DOHH2 (cell line): ENCODE measurements around the gene ZFP1.

Experiments used
- H3F3A ChIP-seq: fragments of 200-600 bp; sonication (generic), shearing (Covaris generic); 2 replicates; pipeline ENCODE4 v1.6.0; 2016; ENCODE audit warnings: antibody characterized with exemption, mild to moderate bottlenecking; ENCODE audit not compliant: control insufficient read depth, insufficient read depth
- H3K27ac ChIP-seq: fragments of 200-600 bp; sonication (generic); 2 replicates; pipeline ENCODE4 v1.5.1; 2014; ENCODE audit warnings: low read depth, mild to moderate bottlenecking, low read length, moderate library complexity
- H3K27me3 ChIP-seq: fragments of 200-600 bp; sonication (generic); 2 replicates; pipeline ENCODE4 v1.6.1; 2014; ENCODE audit warnings: mild to moderate bottlenecking, low read length, mixed read lengths; ENCODE audit not compliant: control insufficient read depth
- H3K36me3 ChIP-seq: fragments of 200-600 bp; sonication (generic); 2 replicates; pipeline ENCODE4 v1.6.1; 2014; ENCODE audit warnings: mild to moderate bottlenecking, low read length, moderate library complexity, mixed read lengths; ENCODE audit not compliant: control insufficient read depth
- H3K4me1 ChIP-seq: fragments of 200-600 bp; sonication (generic); 2 replicates; pipeline ENCODE4 v1.6.1; 2014; ENCODE audit warnings: mild to moderate bottlenecking, low read length, mixed read lengths; ENCODE audit not compliant: control insufficient read depth
- H3K4me2 ChIP-seq: fragments of 200-600 bp; sonication (generic); 2 replicates; pipeline ENCODE4 v1.6.0; 2014; ENCODE audit warnings: mild to moderate bottlenecking, low read length, moderate library complexity
- H3K4me3 ChIP-seq: fragments of 200-600 bp; sonication (generic); 2 replicates; pipeline ENCODE4 v1.5.1; 2014; ENCODE audit warnings: mild to moderate bottlenecking, low read length, mixed read lengths
- H3K79me2 ChIP-seq: fragments of 200-600 bp; sonication (generic); 2 replicates; pipeline ENCODE4 v1.6.1; 2014; ENCODE audit warnings: mild to moderate bottlenecking, low read length, mixed read lengths; ENCODE audit not compliant: control insufficient read depth
- H3K9me2 ChIP-seq: fragments of 200-600 bp; sonication (generic); replicated peaks from 2 replicates; pipeline ENCODE4 v1.6.1; 2014; ENCODE audit warnings: mild to moderate bottlenecking, low read length, mixed read lengths; ENCODE audit not compliant: control insufficient read depth
- H3K9me3 ChIP-seq: fragments of 200-600 bp; sonication (generic); 2 replicates; pipeline ENCODE4 v1.6.1; 2014; ENCODE audit warnings: antibody characterized with exemption, low read length, mixed read lengths; ENCODE audit not compliant: control insufficient read depth, insufficient read depth
- H4K20me1 ChIP-seq: fragments of 200-600 bp; sonication (generic); 2 replicates; pipeline ENCODE4 v1.6.0; 2014; ENCODE audit warnings: low read depth, mild to moderate bottlenecking, antibody characterized with exemption, low read length, moderate library complexity; ENCODE audit not compliant: control insufficient read depth, insufficient read depth
- CTCF ChIP-seq: fragments of 200-600 bp; sonication (generic); IDR thresholded peaks from one replicate; pipeline ENCODE4 v1.5.1; 2014; ENCODE audit warnings: antibody characterized with exemption, mild to moderate bottlenecking, low read depth, low read length; ENCODE audit not compliant: poor library complexity, severe bottlenecking
- EZH2phosphoT487 ChIP-seq: fragments of 200-600 bp; sonication (generic); IDR thresholded peaks from 2 replicates; pipeline ENCODE4 v1.6.1; 2017; ENCODE audit warnings: borderline replicate concordance, mild to moderate bottlenecking, antibody characterized with exemption, low read length, moderate library complexity, mixed read lengths

ZFP1 gene

GRCh38 chr16:75160386-75160785 lies 12.1 kb downstream of the ZFP1 start:
- Histone ChIP-seq H3K4me3 (no peak overlapping the region), H3K27me3 (no peaks in the 10 kb centered on the region), H3K36me3 (peaks cover 39% of the 10 kb centered on the region), H3K27ac (no peak overlapping the region), H3K9me3 (no peaks in the 10 kb centered on the region; the same call in 1 of the 2 replicates), H3K9me2 (no peaks in the 10 kb centered on the region), H3K79me2 (peaks cover 30% of the 10 kb centered on the region), H3K4me1 (no peaks in the 10 kb centered on the region), H3F3A (no peaks in the 10 kb centered on the region), H3K4me2 (no peak overlapping the region), H4K20me1 (no peaks in the 10 kb centered on the region)
- TF ChIP-seq CTCF: no peak
- no peak for TF ChIP-seq EZH2phosphoT487

- Histone ChIP-seq H3K4me1 (no peaks in the 10 kb centered on the region), H3K9me2 (no peaks in the 10 kb centered on the region), H3K4me3 (no peak overlapping the region), H3K27me3 (no peaks in the 10 kb centered on the region), H3K4me2 (no peak overlapping the region), H3K79me2 (peaks cover 4% of the 10 kb centered on the region; the same call in 1 of the 2 replicates), H3K9me3 (peaks cover 39% of the 10 kb centered on the region), H3K27ac (no peak overlapping the region), H3F3A (no peaks in the 10 kb centered on the region), H3K36me3 (peaks cover 62% of the 10 kb centered on the region), H4K20me1 (no peaks in the 10 kb centered on the region)
- TF ChIP-seq EZH2phosphoT487: no peak
- no peak for TF ChIP-seq CTCF
Measured at GRCh38 chr16:75169899-75170405, 21.6 kb downstream of the ZFP1 start.

- TF ChIP-seq CTCF (no peak), EZH2phosphoT487 (no peak)
- Histone ChIP-seq H3K27me3 (no peaks in the 10 kb centered on the region), H3K4me3 (no peak overlapping the region), H3K36me3 (peaks cover 41% of the 10 kb centered on the region), H3K4me1 (no peaks in the 10 kb centered on the region), H3F3A (no peaks in the 10 kb centered on the region), H3K27ac (no peak overlapping the region), H3K4me2 (no peak overlapping the region), H3K9me2 (no peaks in the 10 kb centered on the region), H3K79me2 (no peaks in the 10 kb centered on the region), H3K9me3 (peaks cover 33% of the 10 kb centered on the region), H4K20me1 (no peaks in the 10 kb centered on the region)
Measured at GRCh38 chr16:75172578-75172977, 24.3 kb downstream of the ZFP1 start.
